ENCODE results near the gene RAB13.

GRCh38 chr1:153963030-153963849 lies 22.9 kb downstream of the RAB13 start, which contains the start of gene SLC39A1:
- no peak for TF ChIP-seq CTCF (IDR thresholded peaks at IDR 0.05; ENCODE audit: control extremely low read depth in 1 of 3, insufficient read depth in 1 of 3, low read depth in 1 of 3, low read length in 3 of 3)
- peak; percentile 65; the same call in 1 of the 2 replicates for TF ChIP-seq POLR2AphosphoS5 (IDR thresholded peaks at IDR 0.05; ENCODE audit: low read depth, low read length)
- no peak for TF ChIP-seq JUN (IDR thresholded peaks at IDR 0.05; ENCODE audit: low read depth, low read length)
- peak; percentile 75 to 88; a peak in 2 of 3 replicates for TF ChIP-seq POLR2A (IDR thresholded peaks at IDR 0.05; ENCODE audit: control extremely low read depth in 1 of 2, low read depth in 2 of 2, low read length in 2 of 2)
- TF ChIP-seq FOSL1 (IDR thresholded peaks at IDR 0.05; ENCODE audit: insufficient read depth, low read depth, low read length), result no peak
- no peak for TF ChIP-seq CEBPB (IDR thresholded peaks at IDR 0.05; ENCODE audit: low read depth, low read length)
- no peak for TF ChIP-seq SRF (IDR thresholded peaks at IDR 0.05; ENCODE audit: low read depth, low read length)
- no peak for TF ChIP-seq YY1 (IDR thresholded peaks at IDR 0.05; ENCODE audit: low read depth, low read length)
- TF ChIP-seq NRF1 (IDR thresholded peaks at IDR 0.05; ENCODE audit: low read depth, low read length), result no peak
- no peak for TF ChIP-seq ATF2 (IDR thresholded peaks at IDR 0.05; ENCODE audit: low read length)
- TF ChIP-seq CREB1 (IDR thresholded peaks at IDR 0.05), result peak; percentile 84
- no peak for TF ChIP-seq SAP30 (IDR thresholded peaks at IDR 0.05; ENCODE audit: insufficient read depth, insufficient replicate concordance, low read length)
- TF ChIP-seq RFX5 (IDR thresholded peaks at IDR 0.05; ENCODE audit: borderline replicate concordance, low read depth, low read length), result no peak
- no peak for TF ChIP-seq EZH2 (IDR thresholded peaks at IDR 0.05; ENCODE audit: low read depth, low read length, severe bottlenecking)

All from H1 (cell line).